Astrocyte of the spinal cord (primary cell): ENCODE results near the gene AP5S1.

Source experiments
- DNase-seq: peaks from one replicate; pipeline ENCODE4 v3.0.0; 2011; ENCODE audit warnings: low read depth, low spot score
- H3K4me3 ChIP-seq: 2 replicates; pipeline ENCODE4 v1.5.1; 2011; ENCODE audit warnings: low read depth, mild to moderate bottlenecking, low read length, moderate library complexity
- CTCF ChIP-seq: IDR thresholded peaks from 2 replicates; pipeline ENCODE4 v1.5.1; 2012; ENCODE audit warnings: low read depth, mild to moderate bottlenecking, low read length, inconsistent platforms
- in situ Hi-C: cut with HindIII; loops from 2 replicates; pipeline ENCODE4 v1.10.0; 2017; ENCODE audit warnings: low sequenced_read_pairs

AP5S1 gene

GRCh38 chr20:3846378-3846739 is 26.0 kb downstream of the AP5S1 start:
- in situ Hi-C loops, result no loop called here

GRCh38 chr20:3846740-3847428 is 26.5 kb downstream of the AP5S1 start, which contains the start of gene MAVS:
MAVS (plus strand) TSS chr20:3846834; CDS start chr20:3854625, 7,791 bp downstream.
- no peak for TF ChIP-seq CTCF
- DNase-seq, result peak; percentile 70
- H3K4me3 ChIP-seq, result peak within 1 kb of the TSS; percentile 89
- in situ Hi-C loops, result no loop called here

More at GRCh38 chr20:3846378-3846739, 26.0 kb downstream of the AP5S1 start:
- DNase-seq, result no peak
- peak overlapping the region; percentile 89 for H3K4me3 ChIP-seq
- no peak for TF ChIP-seq CTCF

GRCh38 chr20:3847429-3847940 is 27.1 kb downstream of the AP5S1 start:
- no peak for DNase-seq
- H3K4me3 ChIP-seq, result peak overlapping the region; percentile 89
- in situ Hi-C loops, result no loop called here
- TF ChIP-seq CTCF, result no peak

- DNase-seq, result no peak
- no peak for TF ChIP-seq CTCF
- H3K4me3 ChIP-seq, result no peak overlapping the region
- in situ Hi-C loops, result no loop called here
Measured at GRCh38 chr20:3848565-3848964, 28.2 kb downstream of the AP5S1 start.

- DNase-seq, result no peak
- H3K4me3 ChIP-seq, result no peak overlapping the region
- TF ChIP-seq CTCF, result no peak
- in situ Hi-C loops, result no loop called here
Measured at GRCh38 chr20:3854462-3854871, 34.1 kb downstream of the AP5S1 start.

GRCh38 chr20:3857405-3857804 is 37.1 kb downstream of the AP5S1 start:
- no peak overlapping the region for H3K4me3 ChIP-seq
- DNase-seq, result no peak
- in situ Hi-C loops, result no loop called here
- no peak for TF ChIP-seq CTCF
